WTC11 (cell line): Measurements from ENCODE around the gene CDH13.

Experiments
- ATF3 ChIP-seq: sonication (generic); formaldehyde crosslinking; conservative IDR thresholded peaks from 2 replicates; pipeline ENCODE4 v1.8.1; 2022; ENCODE audit warnings: mild to moderate bottlenecking, missing genetic modification reagents
- CTCF ChIP-seq: fragments of 200-600 bp; IDR thresholded peaks from 2 replicates; pipeline ENCODE4 v1.8.0; 2022; ENCODE audit warnings: antibody characterized with exemption
- FOXP4 ChIP-seq: sonication (generic); formaldehyde crosslinking; IDR thresholded peaks from 2 replicates; pipeline ENCODE4 v1.8.0; 2022; ENCODE audit warnings: mild to moderate bottlenecking, missing genetic modification reagents
- IRF2 ChIP-seq: sonication (generic); formaldehyde crosslinking; IDR thresholded peaks from 2 replicates; pipeline ENCODE4 v1.8.0; 2022; ENCODE audit warnings: low read depth, missing genetic modification reagents, borderline replicate concordance
- MYBL2 ChIP-seq: sonication (generic); formaldehyde crosslinking; IDR thresholded peaks from 2 replicates; pipeline ENCODE4 v1.8.1; 2023; ENCODE audit warnings: mild to moderate bottlenecking, moderate library complexity, missing genetic modification reagents
- SP1 ChIP-seq: sonication (generic); formaldehyde crosslinking; conservative IDR thresholded peaks from 2 replicates; pipeline ENCODE4 v1.8.1; 2022; ENCODE audit warnings: missing genetic modification reagents

GRCh38 chr16:82586130-82586529, 40.6 kb upstream of the CDH13 start:
- TF ChIP-seq CTCF: no peak
- TF ChIP-seq FOXP4 (CRISPR knock-in tag): no peak
- no peak for TF ChIP-seq SP1 (CRISPR knock-in tag)
- TF ChIP-seq MYBL2 (CRISPR knock-in tag): no peak
- no peak for TF ChIP-seq IRF2
- no peak for TF ChIP-seq ATF3 (CRISPR knock-in tag)
